SK-N-SH (cell line): ENCODE data around the gene GUCY1A1. TPM values are rescaled to one million over a fixed set of nuclear protein-coding genes. Genes with fewer than 3 reads are reported as not detected.

Experiments used
- CTCF ChIA-PET: fragments of 300-600, 350-600 bp; formaldehyde crosslinking; extraction: SDS; loops from one replicate; lab custom pipeline; 2021; lab: Yijun Ruan, JAX
- POLR2A ChIA-PET: fragments of 350-600 bp; sonication (Branson Sonifier 250); formaldehyde crosslinking; extraction: SDS; loops from one replicate; lab custom pipeline; 2020; ENCODE audit warnings: antibody characterized with exemption, inconsistent platforms; lab: Yijun Ruan, JAX
- DNase-seq: peaks from one replicate; pipeline ENCODE4 v3.0.0; 2012
- H2AFZ ChIP-seq: fragments of 200-600 bp; sonication (generic); 2 replicates; pipeline ENCODE4 v1.8.1; 2016; ENCODE audit warnings: antibody characterized with exemption, mild to moderate bottlenecking, low read depth
- H3F3A ChIP-seq: fragments of 200-600 bp; sonication (generic); replicated peaks from 2 replicates; pipeline ENCODE3; 2016; ENCODE audit warnings: antibody characterized with exemption, mild to moderate bottlenecking; ENCODE audit not compliant: insufficient read depth
- H3K27ac ChIP-seq, 2 experiments: fragments of 200-500 bp in 1 of 2; fragments of 200-600 bp in 1 of 2; sonication (Bioruptor generic) in 1 of 2; sonication (generic), shearing (Covaris generic) in 1 of 2; 2 replicates each; pipeline versions ENCODE4 v1.5.1 to v1.6.1; 2014 to 2016; ENCODE audit warnings: low read depth in 2 of 2, inconsistent platforms in 1 of 2, low read length in 1 of 2, mild to moderate bottlenecking in 1 of 2, mixed read lengths in 1 of 2
- H3K27me3 ChIP-seq: fragments of 200-600 bp; sonication (generic), shearing (Covaris generic); 2 replicates; pipeline ENCODE4 v1.6.1; 2016; ENCODE audit warnings: mixed run types; ENCODE audit not compliant: insufficient read depth
- H3K36me3 ChIP-seq, 2 experiments: fragments of 200-500 bp in 1 of 2; fragments of 200-600 bp in 1 of 2; sonication (Bioruptor generic) in 1 of 2; sonication (generic) in 1 of 2; replicated peaks in 1 of 2; 2 replicates each; pipeline versions ENCODE3 to v1.5.1; 2014 to 2016; ENCODE audit warnings: low read length in 1 of 2, mild to moderate bottlenecking in 1 of 2; ENCODE audit not compliant: insufficient read depth in 2 of 2, control insufficient read depth in 1 of 2
- H3K4me1 ChIP-seq, 2 experiments: fragments of 200-500 bp in 1 of 2; fragments of 200-600 bp in 1 of 2; sonication (Bioruptor generic) in 1 of 2; sonication (generic), shearing (Covaris generic) in 1 of 2; 2 replicates each; pipeline versions ENCODE4 v1.5.1 to v1.6.1; 2014 to 2016; ENCODE audit warnings: low read depth in 1 of 2, low read length in 1 of 2, mixed run types in 1 of 2; ENCODE audit not compliant: insufficient read depth in 2 of 2, control insufficient read depth in 1 of 2
- H3K4me2 ChIP-seq: fragments of 200-600 bp; sonication (generic), shearing (Covaris generic); 2 replicates; pipeline ENCODE4 v1.6.1; 2017; ENCODE audit warnings: mixed run types
- H3K4me3 ChIP-seq, 2 experiments: fragments of 200-500 bp in 1 of 2; fragments of 200-600 bp in 1 of 2; sonication (Bioruptor generic) in 1 of 2; sonication (generic), shearing (Covaris generic) in 1 of 2; 2 replicates each; pipeline versions ENCODE4 v1.5.1 to v1.8.1; 2014 to 2016; ENCODE audit warnings: low read depth in 2 of 2, inconsistent platforms in 1 of 2, low read length in 1 of 2, mild to moderate bottlenecking in 1 of 2, mixed read lengths in 1 of 2, moderate library complexity in 1 of 2
- H3K79me2 ChIP-seq: fragments of 200-600 bp; sonication (generic); 2 replicates; pipeline ENCODE4 v1.8.1; 2017; ENCODE audit warnings: mild to moderate bottlenecking; ENCODE audit not compliant: insufficient read depth
- H3K9ac ChIP-seq: fragments of 200-600 bp; sonication (generic); 2 replicates; pipeline ENCODE4 v1.6.1; 2017; ENCODE audit warnings: mixed run types
- H3K9me2 ChIP-seq: fragments of 200-600 bp; sonication (generic); 2 replicates; pipeline ENCODE4 v1.6.1; 2017; ENCODE audit warnings: mixed run types
- H3K9me3 ChIP-seq: fragments of 200-600 bp; sonication (generic); 2 replicates; pipeline ENCODE4 v1.6.1; 2017; ENCODE audit warnings: mixed run types, mild to moderate bottlenecking, moderate library complexity
- H4K20me1 ChIP-seq: fragments of 200-600 bp; sonication (generic); 2 replicates; pipeline ENCODE4 v1.6.1; 2017; ENCODE audit warnings: mild to moderate bottlenecking, mixed run types; ENCODE audit not compliant: insufficient read depth
- FOSL2 ChIP-seq: IDR thresholded peaks from 2 replicates; pipeline ENCODE4 v1.4.0; 2012; ENCODE audit warnings: low read depth, mild to moderate bottlenecking, moderate library complexity, borderline replicate concordance
- FOXJ3 ChIP-seq: sonication (generic); formaldehyde crosslinking; IDR thresholded peaks from 2 replicates; pipeline ENCODE4 v1.5.1; 2020; ENCODE audit warnings: mild to moderate bottlenecking, missing genetic modification reagents
- GABPA ChIP-seq: IDR thresholded peaks from 2 replicates; pipeline ENCODE4 v1.4.0; 2012; ENCODE audit warnings: low read depth, mild to moderate bottlenecking
- GATA2 ChIP-seq: sonication (generic); formaldehyde crosslinking; IDR thresholded peaks from 2 replicates; pipeline ENCODE4 v1.5.0; 2020; ENCODE audit warnings: mild to moderate bottlenecking, missing genetic modification reagents
- IRF3 ChIP-seq: fragments of 150-350 bp; IDR thresholded peaks from 2 replicates; pipeline ENCODE4 v1.6.1; 2016; ENCODE audit warnings: mild to moderate bottlenecking, low read depth, low read length
- MEF2A ChIP-seq: IDR thresholded peaks from 2 replicates; pipeline ENCODE4 v1.4.0; 2012; ENCODE audit warnings: low read depth, borderline replicate concordance
- PBX3 ChIP-seq: IDR thresholded peaks from 2 replicates; pipeline ENCODE4; 2012
- POLR2AphosphoS5 ChIP-seq: IDR thresholded peaks from 2 replicates; pipeline ENCODE4 v1.6.1; 2012; ENCODE audit warnings: low read depth, low read length
- REST ChIP-seq: IDR thresholded peaks from 2 replicates; pipeline ENCODE4 v1.6.1; 2012; ENCODE audit warnings: mild to moderate bottlenecking, low read depth, low read length, moderate library complexity
- SMC3 ChIP-seq: IDR thresholded peaks from 2 replicates; pipeline ENCODE4 v1.6.1; 2012; ENCODE audit warnings: low read depth, low read length, improper control_type of control experiment
- TAF1 ChIP-seq: IDR thresholded peaks from 2 replicates; pipeline ENCODE4 v1.6.1; 2012; ENCODE audit warnings: low read depth, mild to moderate bottlenecking, low read length, moderate library complexity, borderline replicate concordance
- TCF12 ChIP-seq: IDR thresholded peaks from 2 replicates; pipeline ENCODE4 v1.4.0; 2012
- TEAD4 ChIP-seq: IDR thresholded peaks from 2 replicates; pipeline ENCODE4 v1.4.0; 2012; ENCODE audit warnings: mild to moderate bottlenecking, borderline replicate concordance; ENCODE audit not compliant: insufficient read depth
- WGBS: methylation state at CpG from one replicate; pipeline ENCODE4 v1.1.6; 2017; ENCODE audit warnings: low lambda C conversion rate; 5-methylcytosine and 5-hydroxymethylcytosine counted together
- polyA plus RNA-seq, 3 experiments: library from polyadenylated mRNA; depleted of rRNA; stranded (reverse); fragments of >200 nt; gene quantifications; 2 replicates each; pipeline ENCODE4 v1.2.3, GENCODE V29; 2012

Gene GUCY1A1
- polyA plus RNA-seq, 1 of the 3 experiments (the other 2 are of a cell fraction): 0.03 TPM

GRCh38 chr4:155617296-155617695 lies 49.4 kb upstream of the GUCY1A1 start:
- DNase-seq: no peak
- H3K27ac ChIP-seq: no peak overlapping the region
- no peaks in the 10 kb centered on the region for H3K36me3 ChIP-seq
- TF ChIP-seq FOXJ3: no peak
- TF ChIP-seq IRF3: no peak
- no peak for TF ChIP-seq TCF12
- TF ChIP-seq REST: no peak
- no peak for TF ChIP-seq SMC3
- no peak for TF ChIP-seq POLR2AphosphoS5
- TF ChIP-seq GATA2 (CRISPR knock-in tag): no peak
- no peak for TF ChIP-seq TEAD4
- no peak for TF ChIP-seq MEF2A
- TF ChIP-seq PBX3: no peak
- TF ChIP-seq TAF1: no peak
- TF ChIP-seq FOSL2: no peak
- no peak for TF ChIP-seq GABPA
- TF ChIP-seq, all 33 proteins: peak for 0
- POLR2A ChIA-PET: no interaction called here
- Histone ChIP-seq H2AFZ (no peak overlapping the region), H3K79me2 (no peaks in the 10 kb centered on the region), H3K9ac (no peak overlapping the region), H3K9me2 (no peaks in the 10 kb centered on the region), H3K4me2 (no peak overlapping the region), H3K4me3 (no peak overlapping the region), H3F3A (no peaks in the 10 kb centered on the region), H3K9me3 (no peaks in the 10 kb centered on the region), H3K27me3 (no peaks in the 10 kb centered on the region), H4K20me1 (no peaks in the 10 kb centered on the region), H3K4me1 (no peaks in the 10 kb centered on the region)
- WGBS: 54% methylated on average over 3 of the region's 3 CpGs
- CTCF ChIA-PET: no interaction called here
